MM.1S (cell line): ENCODE results near the gene SETDB1.

Source experiments
- EZH2 ChIP-seq: fragments of 300-600 bp; sonication (generic); optimal IDR thresholded peaks from 2 replicates; pipeline ENCODE3; 2017; ENCODE audit warnings: low read depth, mild to moderate bottlenecking, antibody characterized with exemption, low read length, mixed read lengths
- TF ChIP-seq, protein P1 (sequence below): fragments of 300-600 bp; sonication (generic); IDR thresholded peaks from 2 replicates; pipeline ENCODE4 v1.5.1; 2016; ENCODE audit warnings: antibody characterized with exemption, low read length, mixed read lengths

DNA sequence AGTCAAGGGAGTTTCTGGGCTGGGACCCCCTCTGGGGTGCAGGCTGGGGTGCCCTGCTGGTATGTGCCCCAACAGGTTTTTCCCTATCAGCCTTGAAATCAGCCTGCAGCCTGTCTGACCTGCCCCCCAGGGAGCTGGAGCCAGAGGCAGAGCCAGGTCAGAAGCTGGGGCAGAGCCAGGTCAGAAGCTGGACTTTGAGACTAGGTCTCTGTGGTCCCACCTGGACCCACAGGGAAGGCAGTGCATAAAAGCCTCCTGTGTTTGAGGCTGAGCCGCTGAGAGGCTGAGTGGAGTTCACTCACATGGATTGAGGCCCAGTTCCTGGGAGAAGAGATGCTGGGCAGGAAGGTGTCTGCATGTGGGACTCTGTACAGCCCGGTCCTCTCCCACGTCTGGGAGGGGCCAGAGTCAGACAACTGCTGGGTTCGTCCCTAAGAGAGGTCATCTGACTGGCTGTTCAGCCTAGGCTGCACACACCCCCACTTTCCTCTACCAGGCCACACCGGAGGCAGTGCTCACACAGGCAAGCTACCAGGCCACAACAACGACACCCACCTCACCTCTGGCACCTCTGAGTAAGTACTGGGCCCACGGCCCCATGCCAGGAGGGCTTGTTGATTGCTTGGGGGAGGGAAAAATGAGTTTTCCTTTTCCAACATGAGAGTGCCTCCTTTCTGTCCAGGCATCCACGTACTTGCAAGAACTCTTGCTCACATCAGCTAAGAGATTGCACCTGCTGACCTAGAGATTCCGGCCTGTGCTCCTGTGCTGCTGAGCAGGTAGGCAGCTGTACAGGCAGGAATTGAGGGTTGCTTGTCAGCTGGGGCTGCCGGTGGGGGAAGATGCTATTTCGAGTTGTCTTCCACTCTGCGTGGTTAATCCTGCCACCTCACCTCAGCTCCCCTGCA is 55.9 kb downstream of the SETDB1 start, which contains the start of gene ANXA9:
- TF ChIP-seq, protein P1, sequence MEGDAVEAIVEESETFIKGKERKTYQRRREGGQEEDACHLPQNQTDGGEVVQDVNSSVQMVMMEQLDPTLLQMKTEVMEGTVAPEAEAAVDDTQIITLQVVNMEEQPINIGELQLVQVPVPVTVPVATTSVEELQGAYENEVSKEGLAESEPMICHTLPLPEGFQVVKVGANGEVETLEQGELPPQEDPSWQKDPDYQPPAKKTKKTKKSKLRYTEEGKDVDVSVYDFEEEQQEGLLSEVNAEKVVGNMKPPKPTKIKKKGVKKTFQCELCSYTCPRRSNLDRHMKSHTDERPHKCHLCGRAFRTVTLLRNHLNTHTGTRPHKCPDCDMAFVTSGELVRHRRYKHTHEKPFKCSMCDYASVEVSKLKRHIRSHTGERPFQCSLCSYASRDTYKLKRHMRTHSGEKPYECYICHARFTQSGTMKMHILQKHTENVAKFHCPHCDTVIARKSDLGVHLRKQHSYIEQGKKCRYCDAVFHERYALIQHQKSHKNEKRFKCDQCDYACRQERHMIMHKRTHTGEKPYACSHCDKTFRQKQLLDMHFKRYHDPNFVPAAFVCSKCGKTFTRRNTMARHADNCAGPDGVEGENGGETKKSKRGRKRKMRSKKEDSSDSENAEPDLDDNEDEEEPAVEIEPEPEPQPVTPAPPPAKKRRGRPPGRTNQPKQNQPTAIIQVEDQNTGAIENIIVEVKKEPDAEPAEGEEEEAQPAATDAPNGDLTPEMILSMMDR: no peak
- no peak for TF ChIP-seq EZH2
